GM18502 (cell line): ENCODE results near the gene EHMT1.
"Not testable (repeated sequence)": the region's sequence is repeated elsewhere in the genome, so short reads cannot be mapped to it uniquely, and the experiment has no call there.

Source experiments
- ATAC-seq: cut with Tn5 transposase; IDR thresholded peaks from one replicate; pipeline ENCODE4 v1.9.1; 2021; ENCODE audit warnings: mild to moderate bottlenecking; ENCODE audit not compliant: unreplicated experiment, poor library complexity

EHMT1 gene

GRCh38 chr9:137590123-137590468, 28.7 kb upstream of the EHMT1 start:
- ATAC-seq, result peak; percentile 31

DNA sequence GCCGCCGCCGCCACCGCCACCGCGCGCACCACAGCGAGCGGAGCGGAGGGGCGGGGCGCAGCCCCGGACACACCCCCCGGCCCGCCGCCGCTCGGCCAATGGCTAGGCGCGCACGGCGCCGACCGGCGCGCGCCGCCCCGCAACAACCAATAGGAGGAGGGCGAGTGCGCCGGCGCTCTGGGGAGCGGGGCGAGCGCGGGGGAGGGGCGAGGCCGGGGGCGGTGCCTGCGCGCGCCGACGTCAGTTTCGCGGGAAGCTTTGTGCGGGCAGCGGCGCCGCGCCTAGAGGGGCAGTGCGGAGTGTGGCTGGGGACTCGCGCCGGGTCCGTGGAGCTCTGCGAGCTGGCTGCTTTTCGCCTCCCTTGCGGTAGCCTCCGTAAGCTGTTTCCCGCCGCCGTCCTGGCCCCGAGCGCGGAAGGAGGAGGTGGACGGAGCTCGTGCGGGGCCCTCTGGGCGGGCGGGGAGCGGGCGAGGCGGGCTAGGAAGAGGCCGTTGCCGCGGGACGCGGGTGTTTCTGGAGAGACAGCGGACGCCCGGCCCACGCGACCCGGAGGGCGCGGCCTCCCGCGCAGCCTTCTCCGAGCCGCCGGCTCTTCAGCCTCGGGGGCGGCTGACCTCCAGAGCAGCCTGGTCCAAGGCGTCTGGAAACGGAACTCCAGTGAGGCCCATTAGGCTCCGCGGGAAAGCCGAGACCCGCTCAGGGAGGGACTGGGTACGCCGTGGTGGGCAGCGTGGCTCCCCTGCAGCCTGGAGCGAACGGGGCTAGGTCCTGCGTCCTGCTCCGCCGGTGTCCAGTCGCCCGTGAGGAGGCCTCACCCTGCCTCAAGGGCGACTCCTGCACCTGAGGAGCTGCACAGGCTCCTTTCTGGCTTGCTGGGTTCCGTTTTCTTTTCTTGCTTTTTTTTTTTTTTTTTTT, 28.1 kb upstream of the EHMT1 start, which contains the start of gene ZMYND19:
ZMYND19 (minus strand) TSS at position 44 of the 915 bp plus-strand sequence. CDS start 249 bp downstream, outside the sequence.
- ATAC-seq, result peak; percentile 83

DNA sequence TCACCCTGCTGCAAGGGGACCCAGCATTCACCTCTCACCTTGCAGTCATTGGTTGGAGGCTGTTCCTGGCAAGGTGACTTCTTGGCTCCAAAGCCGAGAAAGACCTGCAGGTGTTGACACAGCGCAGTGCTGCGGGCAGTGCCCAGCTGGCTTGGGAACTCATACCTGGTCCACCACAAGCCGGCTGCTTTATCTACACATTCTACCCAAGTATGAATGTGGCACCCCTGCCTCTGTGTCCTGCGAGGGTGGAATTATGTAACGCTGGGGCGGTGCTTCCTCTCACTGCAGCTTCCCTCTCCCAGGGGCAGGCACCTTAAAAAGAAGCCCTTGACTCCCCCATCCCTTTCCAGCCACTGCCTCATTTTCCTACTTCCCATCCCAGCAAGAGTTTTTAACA, 26.0 kb upstream of the EHMT1 start:
- no peak for ATAC-seq

DNA sequence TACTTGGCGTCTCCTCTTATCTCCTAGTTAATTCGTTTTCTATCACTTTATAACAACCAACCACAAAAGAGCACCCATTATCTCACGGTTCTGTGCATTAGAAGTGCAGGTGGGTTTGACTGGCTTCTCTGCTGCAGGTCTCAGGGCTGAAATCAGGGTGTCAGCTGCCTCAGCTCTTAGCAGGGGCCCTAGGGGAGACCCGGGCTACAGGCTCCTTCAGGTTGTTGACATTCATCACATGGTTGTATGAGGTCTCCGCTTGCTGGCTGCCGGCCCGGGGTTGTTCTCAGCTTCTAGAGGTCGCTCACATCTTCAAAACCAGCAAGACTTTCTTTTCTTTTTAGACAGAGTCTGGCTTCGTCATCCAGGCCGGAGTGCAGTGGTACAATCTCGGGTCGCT, 25.6 kb upstream of the EHMT1 start:
- no peak for ATAC-seq

GRCh38 chr9:137596577-137596976, 22.2 kb upstream of the EHMT1 start:
- ATAC-seq, result not testable (repeated sequence)

GRCh38 chr9:137598943-137599342, 19.9 kb upstream of the EHMT1 start:
- no peak for ATAC-seq

DNA sequence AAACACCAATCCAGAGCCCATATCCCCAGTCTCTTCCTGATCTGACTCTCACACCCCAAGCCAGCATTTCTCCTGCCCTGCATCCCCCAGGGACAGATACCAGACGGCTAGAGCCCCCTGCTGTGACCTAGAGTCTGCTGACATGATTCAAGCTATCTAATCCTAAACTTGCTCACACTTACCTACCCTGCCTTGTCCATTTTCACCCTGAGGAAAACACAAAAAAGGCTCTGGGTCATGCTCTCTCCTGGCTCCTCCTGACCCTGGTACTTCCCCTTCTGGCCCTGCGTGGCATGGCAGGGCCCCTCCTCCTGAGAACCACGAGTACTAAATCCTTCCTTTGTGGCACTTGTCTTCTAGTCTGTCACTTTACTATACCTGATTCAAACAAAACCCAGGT, 16.1 kb upstream of the EHMT1 start:
- ATAC-seq, result no peak

DNA sequence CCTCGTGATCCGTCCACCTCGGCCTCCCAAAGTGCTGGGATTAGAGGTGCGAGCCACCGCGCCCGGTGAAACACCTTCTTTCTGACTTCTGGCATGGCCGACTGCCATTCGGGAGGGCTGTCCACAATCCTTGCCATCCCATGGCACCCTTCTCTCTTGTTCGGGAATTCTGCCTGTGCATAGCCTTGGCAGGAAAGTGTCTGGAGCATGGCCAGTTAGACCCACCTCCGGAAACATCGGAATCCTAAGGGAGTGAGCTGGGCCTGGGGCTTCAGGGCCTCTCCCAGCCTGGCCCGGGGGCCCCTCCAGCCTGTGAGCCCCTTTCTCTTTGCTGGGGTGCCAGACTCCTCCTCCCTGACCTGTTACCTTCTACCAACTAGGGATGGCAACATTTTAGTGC, 14.9 kb upstream of the EHMT1 start:
- no peak for ATAC-seq

- no peak for ATAC-seq
Measured at GRCh38 chr9:137604345-137605086, 14.3 kb upstream of the EHMT1 start.

- peak; percentile 79 for ATAC-seq
Measured at GRCh38 chr9:137605121-137606004, 13.4 kb upstream of the EHMT1 start, which contains the start of gene ARRDC1. Gene ARRDC1, plus strand, starts transcription at chr9:137605686. Its CDS starts 32 bp downstream, at chr9:137605718.

DNA sequence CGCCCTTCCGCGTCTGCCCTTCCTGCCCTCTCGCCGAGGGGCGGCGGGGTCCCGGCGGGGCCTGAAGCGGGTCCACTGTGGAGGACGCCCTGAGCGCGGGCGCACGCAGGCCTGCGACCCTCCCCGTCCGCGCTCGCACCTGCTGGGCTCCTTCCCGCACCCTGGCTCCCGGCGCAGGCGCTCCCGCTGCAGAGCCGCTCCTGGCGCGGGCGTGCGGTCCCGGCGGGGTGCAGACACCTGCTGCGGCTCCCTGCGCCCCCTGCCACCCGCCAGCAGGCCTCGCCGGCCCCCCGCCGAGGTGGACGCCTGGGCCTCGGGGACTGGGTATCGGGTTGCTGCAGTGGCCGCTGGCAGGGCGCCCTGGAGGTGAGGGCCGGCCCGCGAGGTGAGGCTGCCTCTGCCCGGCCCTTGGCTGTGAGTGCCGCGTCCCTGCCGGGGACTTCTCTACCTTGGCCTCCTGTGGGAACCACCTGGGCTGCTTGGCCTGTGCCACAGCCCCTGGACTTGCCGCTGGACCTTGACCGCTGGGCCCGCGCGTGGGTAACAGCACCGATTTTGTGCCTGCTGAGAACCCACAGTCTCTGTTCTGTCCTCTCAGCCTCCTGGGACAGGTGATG, 12.7 kb upstream of the EHMT1 start:
- ATAC-seq, result no peak

GRCh38 chr9:137606734-137607138, 12.1 kb upstream of the EHMT1 start:
- no peak for ATAC-seq

GRCh38 chr9:137607141-137607857, 11.5 kb upstream of the EHMT1 start:
- no peak for ATAC-seq

- ATAC-seq, result no peak
Measured at GRCh38 chr9:137610944-137611343, 7.9 kb upstream of the EHMT1 start.

DNA sequence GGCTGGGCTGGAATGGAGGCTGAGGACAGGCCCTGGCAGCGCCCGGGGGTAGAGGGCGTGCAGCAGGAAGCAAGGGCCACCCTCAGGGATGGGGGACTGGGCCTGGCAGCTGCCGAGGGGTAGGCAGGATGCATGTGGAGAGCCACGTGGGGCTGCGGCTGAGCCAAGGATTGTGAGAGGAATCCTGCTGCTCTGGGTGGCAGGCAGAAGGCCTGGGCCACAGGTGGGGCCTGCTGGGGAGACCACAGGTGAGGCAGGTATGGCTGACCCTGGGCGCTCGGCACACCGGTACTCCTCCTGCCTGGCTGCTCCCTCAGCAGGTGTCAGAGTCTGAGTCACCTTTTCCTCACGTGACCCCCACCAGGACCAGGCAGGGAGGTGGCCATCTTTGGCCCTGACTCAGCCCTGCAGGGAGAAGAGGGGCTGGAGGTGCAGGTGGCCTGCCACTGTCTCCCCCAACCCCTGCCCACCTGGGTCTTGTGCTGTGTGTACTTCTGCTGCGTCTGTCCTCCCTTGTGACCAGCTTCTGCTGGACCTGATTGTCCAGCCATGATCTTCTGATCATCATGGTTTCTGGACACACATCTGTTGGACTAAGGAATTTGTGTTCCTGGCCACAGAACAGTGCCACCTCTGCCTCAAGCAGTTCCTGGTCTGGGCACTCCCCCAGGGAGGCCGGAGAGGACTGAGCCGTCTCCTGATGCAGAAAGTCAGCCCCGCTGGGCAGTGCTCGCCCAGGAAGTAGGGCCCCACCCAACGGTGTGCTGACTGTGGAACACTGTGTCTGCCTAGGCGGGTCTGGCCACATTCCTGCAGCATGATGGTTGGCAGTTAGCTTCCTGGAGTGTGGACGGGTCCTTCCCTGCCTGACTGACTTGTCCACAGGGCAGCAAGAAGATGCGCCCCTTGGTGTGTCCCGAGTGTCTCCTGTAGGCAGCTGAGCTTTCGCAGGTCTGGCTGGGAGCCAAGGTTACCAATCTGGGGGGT, 6.9 kb upstream of the EHMT1 start:
- ATAC-seq, result no peak

- no peak for ATAC-seq
Measured at GRCh38 chr9:137612741-137613142, 6.1 kb upstream of the EHMT1 start.

- no peak for ATAC-seq
Measured at GRCh38 chr9:137613259-137613658, 5.5 kb upstream of the EHMT1 start.
